ENCODE data around the gene ZBTB37. TPM values are rescaled to one million over a fixed set of nuclear protein-coding genes. Genes with fewer than 3 reads are reported as not detected.
"Not testable (repeated sequence)": the region's sequence is repeated elsewhere in the genome, so short reads cannot be mapped to it uniquely, and the experiment has no call there.

Gene ZBTB37
- total RNA-seq, 1 donor from 2014 or later = 6.6 TPM

- peaks cover 3 to 25% of the 10 kb centered on the region in 2 donors for H3K36me3 ChIP-seq
Observed at GRCh38 chr1:173878251-173878650, 10.1 kb downstream of the ZBTB37 start.

GRCh38 chr1:173881117-173881516 lies 12.9 kb downstream of the ZBTB37 start:
- H3K27ac ChIP-seq; DNase-seq (ENCODE audit: extremely low spot score in 2 of 2); H3K9me3 ChIP-seq; H3K4me1 ChIP-seq; H3K27me3 ChIP-seq; H3K4me3 ChIP-seq; intact Hi-C loops (cut with DNase I): not testable (repeated sequence)
- peaks cover 3 to 23% of the 10 kb centered on the region in 2 donors for H3K36me3 ChIP-seq

More at GRCh38 chr1:173878251-173878650, 10.1 kb downstream of the ZBTB37 start:
- intact Hi-C loops (cut with DNase I) = no loop called here
- Histone ChIP-seq H3K27ac (no peak overlapping the region), H3K4me1 (no peaks in the 10 kb centered on the region), H3K9me3 (no peaks in the 10 kb centered on the region), H3K27me3 (no peaks in the 10 kb centered on the region), H3K4me3 (no peak overlapping the region)
- no peak for DNase-seq (ENCODE audit: extremely low spot score in 2 of 2)
- no peak for TF ChIP-seq POLR2A (IDR thresholded peaks at IDR 0.05)
- no peak for TF ChIP-seq CTCF (IDR thresholded peaks at IDR 0.05)
- TF ChIP-seq POLR2AphosphoS5 (IDR thresholded peaks at IDR 0.05; ENCODE audit: insufficient read depth in 1 of 2, low read depth in 1 of 2) = no peak

GRCh38 chr1:173884701-173885100 lies 16.5 kb downstream of the ZBTB37 start:
- intact Hi-C loops (cut with DNase I) = no loop called here
- H3K4me1 ChIP-seq = no peaks in the 10 kb centered on the region
- TF ChIP-seq POLR2AphosphoS5 (IDR thresholded peaks at IDR 0.05; ENCODE audit: insufficient read depth in 1 of 2, low read depth in 1 of 2) (no peak), CTCF (IDR thresholded peaks at IDR 0.05) (no peak), POLR2A (IDR thresholded peaks at IDR 0.05) (no peak)
- no peaks in the 10 kb centered on the region for H3K9me3 ChIP-seq
- H3K27me3 ChIP-seq = no peaks in the 10 kb centered on the region
- no peak for DNase-seq (ENCODE audit: extremely low spot score in 2 of 2)
- H3K36me3 ChIP-seq = peaks cover 3 to 16% of the 10 kb centered on the region in 2 donors
- no peak overlapping the region for H3K4me3 ChIP-seq
- H3K27ac ChIP-seq = no peak overlapping the region

GRCh38 chr1:173886746-173887611 lies 18.8 kb downstream of the ZBTB37 start:
- H3K4me3 ChIP-seq = no peak overlapping the region
- no peak for DNase-seq (ENCODE audit: extremely low spot score in 2 of 2)
- H3K9me3 ChIP-seq = no peaks in the 10 kb centered on the region
- H3K27me3 ChIP-seq = no peaks in the 10 kb centered on the region
- no peak overlapping the region for H3K27ac ChIP-seq
- no peak for TF ChIP-seq POLR2AphosphoS5 (IDR thresholded peaks at IDR 0.05; ENCODE audit: insufficient read depth in 1 of 2, low read depth in 1 of 2)
- TF ChIP-seq CTCF (IDR thresholded peaks at IDR 0.05) = no peak
- no peak for TF ChIP-seq POLR2A (IDR thresholded peaks at IDR 0.05)
- peaks cover 0 to 16% of the 10 kb centered on the region in 2 donors for H3K36me3 ChIP-seq
- intact Hi-C loops (cut with DNase I) = no loop called here
- no peaks in the 10 kb centered on the region for H3K4me1 ChIP-seq

- peaks cover 0 to 16% of the 10 kb centered on the region in 2 donors for H3K36me3 ChIP-seq
- TF ChIP-seq POLR2A (IDR thresholded peaks at IDR 0.05) (no peak), CTCF (IDR thresholded peaks at IDR 0.05) (no peak), POLR2AphosphoS5 (IDR thresholded peaks at IDR 0.05; ENCODE audit: insufficient read depth in 1 of 2, low read depth in 1 of 2) (no peak)
- H3K27ac ChIP-seq = no peak overlapping the region
- intact Hi-C loops (cut with DNase I) = no loop called here
- H3K4me3 ChIP-seq = no peak overlapping the region
- no peak for DNase-seq (ENCODE audit: extremely low spot score in 2 of 2)
- no peaks in the 10 kb centered on the region for H3K9me3 ChIP-seq
- H3K27me3 ChIP-seq = no peaks in the 10 kb centered on the region
- H3K4me1 ChIP-seq = no peaks in the 10 kb centered on the region
Observed at GRCh38 chr1:173887627-173888026, 19.4 kb downstream of the ZBTB37 start.

Measured in vagina (tissue), 2 donors.